ENCODE data around the gene MAP3K6. TPM values are rescaled to one million over a fixed set of nuclear protein-coding genes. Genes with fewer than 3 reads are reported as not detected.

MAP3K6 gene
- total RNA-seq, 1 experiment from 2014 or later = 7.7 TPM

GRCh38 chr1:27413004-27413403 lies 46.2 kb upstream of the MAP3K6 start:
- Histone ChIP-seq H2BK5ac (ENCODE audit: insufficient read length, low read length) (no peak overlapping the region), H2AK5ac (ENCODE audit: insufficient read length, low read length) (no peak overlapping the region), H2BK20ac (ENCODE audit: low read depth, low read length, poor library complexity, severe bottlenecking) (no peak overlapping the region), H4K91ac (ENCODE audit: insufficient read length, low read depth, low read length) (no peak overlapping the region), H3K4me2 (ENCODE audit: insufficient read depth, insufficient read length, low read length) (no peak overlapping the region), H4K20me1 (ENCODE audit: control insufficient read depth, insufficient read depth, insufficient read length) (no peaks in the 10 kb centered on the region), H2BK15ac (ENCODE audit: low read depth, low read length) (no peak overlapping the region), H3K14ac (ENCODE audit: insufficient read depth, low read length) (no peak overlapping the region), H3K79me1 (ENCODE audit: insufficient read depth, low read depth, low read length, poor library complexity, severe bottlenecking) (no peaks in the 10 kb centered on the region), H3K18ac (ENCODE audit: insufficient read length, low read depth, low read length) (no peak overlapping the region), H3K4me1 (ENCODE audit: insufficient read depth, low read length) (no peaks in the 10 kb centered on the region), H3K23me2 (ENCODE audit: insufficient read length, low read depth, low read length, poor library complexity, severe bottlenecking) (no peaks in the 10 kb centered on the region), H3T11ph (ENCODE audit: low read length) (no peak overlapping the region), H2BK120ac (ENCODE audit: low read depth, low read length, poor library complexity, severe bottlenecking) (no peak overlapping the region), H3K9me3 (ENCODE audit: control insufficient read depth, low read depth, low read length) (no peaks in the 10 kb centered on the region), H3K79me2 (ENCODE audit: insufficient read depth, low read length) (no peaks in the 10 kb centered on the region), H3K9ac (ENCODE audit: extremely low read depth, insufficient read length, low read length) (no peak overlapping the region), H3K27ac (ENCODE audit: insufficient read length, low read depth, low read length) (no peak overlapping the region), H4K8ac (replicated peaks; ENCODE audit: insufficient read length, low read depth, low read length) (no peak overlapping the region), H3K56ac (ENCODE audit: insufficient read length, low read depth, low read length) (no peak overlapping the region), H4K5ac (ENCODE audit: insufficient read length, low read depth, low read length) (no peak overlapping the region), H2AFZ (ENCODE audit: low read length) (no peak overlapping the region), H3K4ac (ENCODE audit: low read depth, low read length) (no peak overlapping the region), H2BK12ac (ENCODE audit: insufficient read length, low read depth, low read length) (no peak overlapping the region), H3K23ac (ENCODE audit: insufficient read length, low read depth, low read length) (no peak overlapping the region), H3K27me3 (ENCODE audit: insufficient read depth, low read length) (no peaks in the 10 kb centered on the region)
- H3K4me3 Mint-ChIP-seq = no peak overlapping the region
- TF ChIP-seq CTCF (conservative IDR thresholded peaks at IDR 0.05) = no peak
- H3K36me3 Mint-ChIP-seq (ENCODE audit: insufficient read depth in 1 of 3, low read depth in 3 of 3) = peaks cover 44 to 85% (median 82%) of the 10 kb centered on the region in 3 experiments; a peak in 6 of 7 replicates
- H3K27ac Mint-ChIP-seq = no peak overlapping the region
- WGBS (ENCODE audit: extremely low coverage, insufficient read length, low lambda C conversion rate) = no CpG with 5 or more reads among the region's 4 CpGs
- H3K4me1 Mint-ChIP-seq = peaks cover 0 to 1% of the 10 kb centered on the region in 2 experiments; a peak in 2 of 4 replicates
- no peaks in the 10 kb centered on the region for H3K27me3 Mint-ChIP-seq (ENCODE audit: low read depth)
- H3K9me3 Mint-ChIP-seq = no peaks in the 10 kb centered on the region
- no peak for DNase-seq

All from H9 (cell line).